CD1c-positive myeloid dendritic cell (primary cell): Measurements from ENCODE around the gene USP44.
"Not testable (repeated sequence)": the region's sequence is repeated elsewhere in the genome, so short reads cannot be mapped to it uniquely, and the experiment has no call there.

Source experiments
- DNase-seq: peaks from one replicate; pipeline ENCODE4 v3.0.0-alpha.2; 2016; ENCODE audit errors: extremely low spot score

The USP44 gene

GRCh38 chr12:95551305-95551704 is at the start of gene USP44:
Gene USP44 (minus strand): TSS chr12:95551476. CDS start chr12:95534256, 17,220 bp downstream.
- no peak for DNase-seq

DNA sequence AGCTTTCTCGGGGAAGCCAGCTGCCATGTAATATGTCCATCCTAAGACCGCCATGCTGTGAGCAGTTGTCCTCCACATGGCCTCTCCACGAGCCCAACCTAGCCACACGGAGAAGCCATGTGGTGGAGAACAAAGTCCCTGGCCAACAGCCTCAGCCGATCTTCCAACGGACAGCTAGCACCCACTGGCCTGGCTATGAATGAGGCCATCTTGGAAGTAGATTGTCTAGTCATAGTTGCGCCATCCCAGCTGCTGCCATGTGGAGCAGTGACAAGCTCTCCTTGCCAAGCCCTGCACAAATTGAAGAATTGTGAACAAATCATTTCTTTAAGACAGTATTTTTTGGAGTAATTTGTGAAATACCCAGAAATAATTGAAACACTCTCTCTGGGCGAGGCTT is 49.3 kb upstream of the USP44 start:
- no peak for DNase-seq

DNA sequence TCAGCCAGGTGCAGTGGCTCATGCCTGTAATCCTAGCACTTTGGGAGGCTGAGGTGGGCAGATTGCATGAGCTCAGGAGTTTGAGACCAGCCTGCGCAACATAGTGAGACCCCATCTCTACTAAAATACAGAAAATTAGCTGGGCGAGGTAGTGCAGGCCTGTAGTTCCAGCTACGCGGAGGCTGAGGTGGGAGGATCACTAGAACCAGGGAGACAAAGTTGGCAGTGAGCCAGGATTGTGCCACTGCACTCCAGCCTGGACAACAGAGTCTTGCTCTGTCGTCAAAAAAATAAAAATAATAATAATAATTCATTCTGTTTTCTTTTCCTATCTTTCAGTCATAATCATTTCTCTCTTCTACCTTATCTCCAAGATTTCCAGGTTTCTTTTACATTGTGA is 48.6 kb upstream of the USP44 start:
- no peak for DNase-seq

GRCh38 chr12:95594136-95594535 is 42.9 kb upstream of the USP44 start:
- DNase-seq = no peak

DNA sequence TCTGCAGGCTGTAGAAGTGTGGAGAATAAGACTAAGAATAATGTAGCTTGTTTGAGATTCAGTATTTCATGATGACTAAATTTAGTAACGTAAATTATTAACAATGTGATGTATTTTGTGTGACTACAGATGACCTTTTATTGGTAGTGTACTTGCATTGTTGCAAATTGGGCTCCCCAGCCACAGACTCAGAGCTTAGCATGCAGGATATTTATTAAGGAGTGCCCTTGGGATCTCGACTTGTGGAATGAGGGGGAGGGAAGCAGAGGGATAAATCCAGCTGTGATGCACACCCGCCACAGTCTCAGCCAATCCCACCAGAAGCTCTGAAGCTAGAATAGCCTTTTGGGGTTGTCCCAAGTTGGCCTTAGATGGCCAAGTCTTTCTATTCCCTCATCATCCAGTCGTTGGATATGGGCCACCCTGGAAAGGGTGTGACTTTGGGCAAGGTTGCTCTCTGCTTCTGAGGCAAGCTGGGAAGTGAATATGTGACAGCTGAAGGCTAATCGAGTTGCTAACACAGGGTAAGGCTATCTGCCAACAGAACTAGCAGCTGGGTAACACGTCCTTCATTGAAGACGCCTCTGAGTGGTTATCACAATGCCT is 42.1 kb upstream of the USP44 start:
- no peak for DNase-seq

DNA sequence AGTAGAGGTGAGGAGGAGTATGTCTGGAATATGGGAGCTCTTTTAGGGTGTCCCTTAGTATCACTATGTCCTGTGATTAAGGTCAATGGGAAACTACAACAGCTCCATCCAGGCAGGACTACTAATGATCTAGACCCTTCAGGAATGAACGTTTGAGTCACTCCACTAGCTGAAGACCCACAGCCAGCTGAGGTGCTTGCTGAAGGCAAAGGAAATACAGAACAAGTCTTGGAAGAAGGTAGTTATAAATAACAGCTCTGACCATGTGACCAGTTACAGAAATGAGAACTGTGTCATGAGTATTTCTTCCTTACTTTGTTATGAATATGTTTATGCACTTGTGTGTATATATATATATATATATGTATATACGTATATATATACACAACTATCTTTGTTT is 40.5 kb upstream of the USP44 start:
- DNase-seq = no peak

DNA sequence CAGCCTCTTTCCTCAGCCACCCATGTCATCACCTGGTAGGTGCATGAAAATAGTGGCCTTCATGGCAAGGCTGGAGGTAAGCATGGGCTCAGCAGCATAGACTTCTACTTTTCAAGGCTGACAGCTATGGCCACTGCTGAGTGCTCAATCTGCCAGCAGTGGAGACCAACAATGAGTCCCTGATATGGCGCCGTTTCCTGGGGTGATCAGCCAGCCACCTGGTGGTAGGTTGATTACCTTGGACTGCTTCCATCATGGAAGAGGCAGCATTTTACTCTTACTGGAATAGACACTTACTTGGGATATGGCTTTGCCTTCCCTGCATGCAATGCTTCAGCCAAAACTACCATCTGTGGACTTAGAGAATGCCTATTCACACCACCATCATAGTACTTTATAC is 39.5 kb upstream of the USP44 start:
- DNase-seq = no peak

DNA sequence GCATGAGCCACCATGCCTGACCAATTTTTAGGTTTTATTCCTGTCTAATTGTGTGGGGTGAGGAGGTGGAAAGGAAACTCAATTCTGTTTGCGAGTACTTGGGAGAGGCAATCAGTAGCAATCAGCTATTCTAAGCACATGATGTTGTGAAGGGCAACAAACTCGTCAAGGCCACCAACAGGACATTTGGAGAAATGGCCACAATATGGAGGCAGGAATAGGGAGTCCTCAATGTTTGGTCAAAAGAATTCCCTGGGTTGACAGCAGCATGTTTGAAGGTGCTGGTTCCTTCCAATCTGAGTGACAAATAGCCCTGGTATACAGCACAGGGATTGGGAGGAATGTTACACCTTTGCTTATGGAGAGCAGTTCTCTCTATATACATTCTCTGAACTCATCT is 32.7 kb upstream of the USP44 start:
- no peak for DNase-seq

- DNase-seq = no peak
Observed at GRCh38 chr12:95582230-95583058, 31.2 kb upstream of the USP44 start.

- DNase-seq = no peak
Observed at GRCh38 chr12:95577820-95578219, 26.5 kb upstream of the USP44 start.

GRCh38 chr12:95574799-95575452 is 23.6 kb upstream of the USP44 start:
- peak; percentile 26 for DNase-seq

DNA sequence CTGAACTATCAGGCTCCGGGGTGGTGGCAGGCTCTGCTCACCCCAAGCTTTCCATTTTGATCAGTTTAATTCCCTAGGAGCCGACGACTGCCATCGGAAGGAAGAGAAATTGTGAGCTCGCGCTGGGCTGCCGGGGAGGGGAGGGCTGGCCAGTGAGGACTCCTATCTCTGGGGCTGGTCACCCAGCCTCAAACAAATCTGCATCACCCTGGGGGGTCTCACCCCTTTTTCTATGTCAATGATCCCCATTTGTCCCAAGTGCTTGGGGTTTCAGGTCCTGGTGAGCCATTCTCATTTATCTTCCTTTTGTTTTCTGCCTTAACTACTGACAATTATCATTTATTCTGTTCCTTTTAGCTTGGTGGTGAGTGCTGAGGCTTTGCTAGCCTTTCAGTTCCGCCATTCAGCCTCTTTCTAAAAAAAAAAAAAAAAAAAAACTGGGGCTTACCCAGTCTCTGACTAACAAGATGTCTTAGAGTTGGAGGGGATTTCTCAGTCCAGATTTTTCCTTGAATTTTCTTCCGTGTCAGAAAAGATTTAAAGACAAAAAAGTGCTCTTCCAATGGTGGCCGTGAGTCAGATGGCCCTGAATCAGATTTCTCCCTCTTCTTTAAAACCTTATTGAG is 22.8 kb upstream of the USP44 start:
- no peak for DNase-seq

GRCh38 chr12:95571369-95571768 is 20.1 kb upstream of the USP44 start:
- no peak for DNase-seq

GRCh38 chr12:95568045-95568444 is 16.8 kb upstream of the USP44 start:
- DNase-seq = not testable (repeated sequence)

DNA sequence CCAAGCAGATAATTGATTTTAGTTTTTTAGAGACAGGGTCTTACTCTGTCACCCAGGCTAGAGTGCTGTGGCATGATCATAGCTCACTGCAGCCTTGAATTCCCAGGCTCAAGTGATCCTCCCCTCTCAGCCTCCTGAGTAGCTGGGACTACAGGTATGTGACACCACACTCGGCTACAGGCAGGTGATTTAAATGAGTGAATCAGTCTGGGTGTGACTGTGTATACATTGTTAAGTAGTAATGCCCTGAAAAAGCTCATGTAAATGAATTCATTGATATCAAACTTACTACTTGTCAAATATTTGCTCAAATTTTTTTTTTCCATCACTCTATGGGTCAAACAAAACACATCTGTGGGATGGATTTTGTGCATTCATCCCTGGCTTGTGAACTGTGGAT is 6.3 kb upstream of the USP44 start:
- DNase-seq = no peak

- DNase-seq = no peak
Observed at GRCh38 chr12:95554532-95555071, 3.3 kb upstream of the USP44 start.

DNA sequence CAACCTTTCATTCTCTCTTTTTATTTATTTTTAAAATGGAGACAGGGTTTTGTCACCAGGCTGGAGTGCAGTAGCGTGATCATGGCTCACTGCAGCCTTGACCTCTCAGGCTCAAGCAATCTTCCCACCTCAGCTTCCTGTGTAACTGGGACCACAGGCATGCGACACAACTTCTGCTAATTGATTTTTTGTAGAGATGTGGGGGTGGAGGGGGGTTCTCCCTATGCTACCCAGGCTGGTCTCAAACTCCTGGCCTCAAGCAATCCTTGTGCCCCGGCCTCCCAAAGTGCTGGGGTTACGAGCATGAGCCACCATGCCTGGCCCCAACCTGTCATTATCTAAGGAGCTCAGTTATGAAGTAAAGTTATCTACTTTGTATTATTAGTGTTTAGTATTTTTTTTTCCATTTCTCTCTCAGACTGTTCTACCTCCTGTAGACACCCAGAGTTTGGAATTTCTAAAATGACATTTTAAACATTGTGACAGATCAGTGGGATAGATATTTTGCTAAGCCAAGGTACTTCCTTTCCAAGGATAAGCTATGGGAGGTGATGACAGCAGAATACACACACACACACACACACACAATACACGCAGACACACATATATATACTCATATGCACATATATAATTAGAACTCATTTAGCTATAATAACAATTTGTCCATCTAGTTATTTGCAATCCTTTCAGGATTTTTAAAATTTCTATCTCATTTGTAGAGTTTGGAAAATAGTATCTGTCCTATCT is 2.1 kb upstream of the USP44 start:
- DNase-seq = no peak

GRCh38 chr12:95551913-95552516 is 739 bp upstream of the USP44 start:
- DNase-seq = no peak

GRCh38 chr12:95549392-95550084 is 1.7 kb downstream of the USP44 start:
- DNase-seq = no peak
